ENCODE results near the gene MED23.

DNA sequence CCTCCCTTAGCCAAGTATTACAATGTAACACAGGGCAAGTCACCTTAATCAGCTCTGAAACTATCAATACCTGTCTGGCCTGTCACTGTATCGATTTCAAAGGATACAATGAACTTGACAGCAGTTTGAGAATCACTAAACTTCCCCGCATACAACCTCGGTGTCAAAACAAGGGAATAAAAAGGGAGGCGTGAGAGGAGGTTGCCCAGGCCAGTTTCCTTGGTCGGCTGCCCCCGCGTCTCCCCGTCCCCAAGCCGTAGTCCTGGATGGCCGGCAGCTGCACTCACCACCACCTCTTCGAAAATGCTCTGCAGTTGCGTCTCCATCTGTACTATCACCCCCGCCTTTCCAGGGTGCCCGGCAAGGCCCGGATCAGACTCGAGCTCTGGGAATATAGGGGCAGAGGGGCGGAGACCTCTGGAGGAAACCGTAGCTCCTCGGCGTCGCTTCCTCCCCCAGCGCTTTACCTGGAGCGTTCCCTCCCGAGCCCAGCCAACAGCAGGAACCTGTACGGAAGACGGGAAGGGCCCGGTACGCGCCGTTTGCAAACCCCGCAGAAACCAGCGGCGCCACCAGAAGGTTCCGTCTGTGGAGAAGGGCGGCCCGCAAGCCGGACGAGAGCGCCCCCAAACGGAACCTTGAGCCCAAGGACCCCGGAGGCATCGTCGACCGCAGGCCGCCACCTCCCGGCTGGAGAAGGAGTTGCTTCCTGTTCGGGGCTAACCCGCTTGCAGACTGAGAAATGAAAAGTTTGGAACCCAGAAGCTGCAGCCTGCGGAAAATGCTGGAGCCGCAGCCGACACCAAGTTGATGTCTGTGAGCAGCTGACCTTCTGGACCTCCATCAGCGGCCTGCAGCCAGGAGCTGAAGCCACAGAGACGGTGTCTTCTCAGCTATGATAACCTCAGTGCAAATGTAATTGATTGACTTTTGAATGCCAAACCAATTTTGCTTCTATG is at the start of gene MED23:
- no peak for TF ChIP-seq RARB (CRISPR knock-in tag; IDR thresholded peaks at IDR 0.05)
- TF ChIP-seq ZNF70 (CRISPR knock-in tag; IDR thresholded peaks at IDR 0.05), result no peak
- TF ChIP-seq BACH2 (CRISPR knock-in tag; IDR thresholded peaks at IDR 0.05; ENCODE audit: borderline replicate concordance), result no peak
- TF ChIP-seq, protein P1, sequence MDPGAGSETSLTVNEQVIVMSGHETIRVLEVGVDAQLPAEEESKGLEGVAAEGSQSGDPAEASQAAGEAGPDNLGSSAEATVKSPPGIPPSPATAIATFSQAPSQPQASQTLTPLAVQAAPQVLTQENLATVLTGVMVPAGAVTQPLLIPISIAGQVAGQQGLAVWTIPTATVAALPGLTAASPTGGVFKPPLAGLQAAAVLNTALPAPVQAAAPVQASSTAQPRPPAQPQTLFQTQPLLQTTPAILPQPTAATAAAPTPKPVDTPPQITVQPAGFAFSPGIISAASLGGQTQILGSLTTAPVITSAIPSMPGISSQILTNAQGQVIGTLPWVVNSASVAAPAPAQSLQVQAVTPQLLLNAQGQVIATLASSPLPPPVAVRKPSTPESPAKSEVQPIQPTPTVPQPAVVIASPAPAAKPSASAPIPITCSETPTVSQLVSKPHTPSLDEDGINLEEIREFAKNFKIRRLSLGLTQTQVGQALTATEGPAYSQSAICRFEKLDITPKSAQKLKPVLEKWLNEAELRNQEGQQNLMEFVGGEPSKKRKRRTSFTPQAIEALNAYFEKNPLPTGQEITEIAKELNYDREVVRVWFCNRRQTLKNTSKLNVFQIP (CRISPR knock-in tag; IDR thresholded peaks at IDR 0.05; ENCODE audit: borderline replicate concordance, low read depth), result 0 out of 2 replicates have a peak, but pooled peaks have one; percentile 65
- peak; percentile 59; the same call in 1 of the 2 replicates for TF ChIP-seq ZFP3 (CRISPR knock-in tag; IDR thresholded peaks at IDR 0.05)
- no peak for TF ChIP-seq CREB5 (CRISPR knock-in tag; IDR thresholded peaks at IDR 0.05; ENCODE audit: low read depth)
